22Rv1 (cell line): ENCODE data around the gene ATP5PO.
"Not testable (repeated sequence)": the region's sequence is repeated elsewhere in the genome, so short reads cannot be mapped to it uniquely, and the experiment has no call there.

Experiments used
- H3K27ac ChIP-seq: fragments of 450-650 bp; 2 replicates; pipeline ENCODE4 v1.5.1; 2017
- ZFX ChIP-seq: fragments of 450-650 bp; IDR thresholded peaks from 2 replicates; pipeline ENCODE4 v1.6.1; 2017; ENCODE audit warnings: antibody characterized with exemption, borderline replicate concordance
- TF ChIP-seq, protein P1 (sequence below): fragments of 450-650 bp; IDR thresholded peaks from 2 replicates; pipeline ENCODE4 v1.5.1; 2017; ENCODE audit warnings: mild to moderate bottlenecking

ATP5PO gene

GRCh38 chr21:33865176-33865575 lies 50.4 kb downstream of the ATP5PO start:
- no peak overlapping the region for H3K27ac ChIP-seq
- TF ChIP-seq, protein P1, sequence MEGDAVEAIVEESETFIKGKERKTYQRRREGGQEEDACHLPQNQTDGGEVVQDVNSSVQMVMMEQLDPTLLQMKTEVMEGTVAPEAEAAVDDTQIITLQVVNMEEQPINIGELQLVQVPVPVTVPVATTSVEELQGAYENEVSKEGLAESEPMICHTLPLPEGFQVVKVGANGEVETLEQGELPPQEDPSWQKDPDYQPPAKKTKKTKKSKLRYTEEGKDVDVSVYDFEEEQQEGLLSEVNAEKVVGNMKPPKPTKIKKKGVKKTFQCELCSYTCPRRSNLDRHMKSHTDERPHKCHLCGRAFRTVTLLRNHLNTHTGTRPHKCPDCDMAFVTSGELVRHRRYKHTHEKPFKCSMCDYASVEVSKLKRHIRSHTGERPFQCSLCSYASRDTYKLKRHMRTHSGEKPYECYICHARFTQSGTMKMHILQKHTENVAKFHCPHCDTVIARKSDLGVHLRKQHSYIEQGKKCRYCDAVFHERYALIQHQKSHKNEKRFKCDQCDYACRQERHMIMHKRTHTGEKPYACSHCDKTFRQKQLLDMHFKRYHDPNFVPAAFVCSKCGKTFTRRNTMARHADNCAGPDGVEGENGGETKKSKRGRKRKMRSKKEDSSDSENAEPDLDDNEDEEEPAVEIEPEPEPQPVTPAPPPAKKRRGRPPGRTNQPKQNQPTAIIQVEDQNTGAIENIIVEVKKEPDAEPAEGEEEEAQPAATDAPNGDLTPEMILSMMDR, result no peak
- TF ChIP-seq ZFX, result no peak

DNA sequence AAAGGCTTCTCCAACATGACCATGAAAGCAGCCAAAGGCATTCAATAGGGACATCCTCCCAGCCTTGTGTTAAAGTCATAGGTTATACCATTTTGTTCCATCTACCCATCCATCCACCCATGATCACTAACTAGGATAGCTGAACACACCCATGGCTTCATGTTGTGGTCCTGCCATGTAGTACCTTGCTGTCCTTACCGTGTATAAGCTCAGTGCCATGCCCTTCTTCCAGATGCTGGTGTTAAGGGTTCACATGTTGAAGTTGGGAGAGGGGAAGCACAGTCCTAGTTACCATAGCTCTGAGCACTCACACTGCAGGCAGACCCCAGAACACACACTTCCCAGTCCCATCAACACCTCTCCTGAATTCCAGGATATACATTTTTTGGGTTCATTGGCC lies 51.5 kb downstream of the ATP5PO start:
- H3K27ac ChIP-seq, result no peak overlapping the region
- TF ChIP-seq ZFX, result no peak

DNA sequence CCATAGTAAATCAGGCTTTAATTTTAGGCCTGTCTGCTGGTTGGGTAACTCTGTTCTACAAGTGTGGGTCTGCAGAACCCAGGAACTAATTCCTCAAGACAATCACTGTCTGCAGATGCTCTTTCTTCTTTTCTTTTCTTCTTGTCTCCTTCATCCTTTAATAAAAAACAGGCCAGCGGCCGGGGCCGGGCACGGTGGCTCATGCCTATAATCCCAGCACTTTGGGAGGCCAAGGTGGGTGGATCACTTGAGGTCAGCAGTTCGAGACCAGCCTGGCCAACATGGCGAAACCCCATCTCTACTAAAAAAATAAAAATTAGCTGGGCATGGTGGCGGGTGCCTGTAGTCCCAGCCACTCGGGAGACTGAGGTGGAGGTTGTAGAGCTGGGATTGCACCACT lies 52.4 kb downstream of the ATP5PO start:
- not testable (repeated sequence) for H3K27ac ChIP-seq

- TF ChIP-seq ZFX, result no peak
- TF ChIP-seq, protein P1, result no peak
Measured at GRCh38 chr21:33861125-33861524, 54.5 kb downstream of the ATP5PO start.

GRCh38 chr21:33860332-33860879 lies 55.2 kb downstream of the ATP5PO start:
- no peak overlapping the region for H3K27ac ChIP-seq
- TF ChIP-seq ZFX, result no peak
- TF ChIP-seq, protein P1, result no peak

More at GRCh38 chr21:33861125-33861524, 54.5 kb downstream of the ATP5PO start:
- H3K27ac ChIP-seq, result no peak overlapping the region

GRCh38 chr21:33859373-33860102 lies 56.1 kb downstream of the ATP5PO start:
- TF ChIP-seq, protein P1, result no peak
- no peak for TF ChIP-seq ZFX
- H3K27ac ChIP-seq, result no peak overlapping the region

DNA sequence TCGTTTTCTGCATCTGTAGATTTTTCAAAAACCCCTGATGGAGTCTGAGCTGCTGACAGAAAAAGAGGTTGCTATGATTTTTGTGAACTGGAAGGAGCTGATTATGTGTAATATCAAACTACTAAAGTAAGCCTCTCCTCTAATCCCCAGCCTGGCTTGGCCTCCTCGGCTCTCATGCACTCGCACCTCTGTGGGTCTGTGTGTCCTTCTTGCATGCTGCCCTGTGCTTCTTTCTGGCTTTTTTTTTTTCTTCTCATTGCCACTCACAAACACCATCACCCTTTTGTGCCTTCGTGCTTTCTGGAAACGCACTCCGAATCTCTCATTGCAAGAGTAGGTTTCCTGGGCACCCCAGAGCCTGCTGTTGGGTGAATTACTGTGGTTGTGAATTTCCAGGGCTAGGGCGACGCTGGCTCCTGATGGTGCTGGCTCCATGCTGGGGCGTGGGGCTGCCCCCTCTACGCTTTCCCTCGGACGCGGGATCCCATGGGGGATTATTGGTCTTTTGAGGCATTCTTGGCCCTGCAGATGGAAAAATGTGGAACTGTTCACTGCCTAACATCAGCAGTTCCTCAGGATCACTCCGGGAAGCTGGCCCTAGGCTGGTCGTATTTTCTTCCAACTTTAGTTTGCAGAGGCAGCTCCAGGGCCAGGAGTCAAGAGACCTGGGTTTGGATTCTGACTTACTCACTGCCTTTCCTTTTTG lies 56.8 kb downstream of the ATP5PO start:
- TF ChIP-seq ZFX, result no peak
- TF ChIP-seq, protein P1, result no peak
- no peak overlapping the region for H3K27ac ChIP-seq

DNA sequence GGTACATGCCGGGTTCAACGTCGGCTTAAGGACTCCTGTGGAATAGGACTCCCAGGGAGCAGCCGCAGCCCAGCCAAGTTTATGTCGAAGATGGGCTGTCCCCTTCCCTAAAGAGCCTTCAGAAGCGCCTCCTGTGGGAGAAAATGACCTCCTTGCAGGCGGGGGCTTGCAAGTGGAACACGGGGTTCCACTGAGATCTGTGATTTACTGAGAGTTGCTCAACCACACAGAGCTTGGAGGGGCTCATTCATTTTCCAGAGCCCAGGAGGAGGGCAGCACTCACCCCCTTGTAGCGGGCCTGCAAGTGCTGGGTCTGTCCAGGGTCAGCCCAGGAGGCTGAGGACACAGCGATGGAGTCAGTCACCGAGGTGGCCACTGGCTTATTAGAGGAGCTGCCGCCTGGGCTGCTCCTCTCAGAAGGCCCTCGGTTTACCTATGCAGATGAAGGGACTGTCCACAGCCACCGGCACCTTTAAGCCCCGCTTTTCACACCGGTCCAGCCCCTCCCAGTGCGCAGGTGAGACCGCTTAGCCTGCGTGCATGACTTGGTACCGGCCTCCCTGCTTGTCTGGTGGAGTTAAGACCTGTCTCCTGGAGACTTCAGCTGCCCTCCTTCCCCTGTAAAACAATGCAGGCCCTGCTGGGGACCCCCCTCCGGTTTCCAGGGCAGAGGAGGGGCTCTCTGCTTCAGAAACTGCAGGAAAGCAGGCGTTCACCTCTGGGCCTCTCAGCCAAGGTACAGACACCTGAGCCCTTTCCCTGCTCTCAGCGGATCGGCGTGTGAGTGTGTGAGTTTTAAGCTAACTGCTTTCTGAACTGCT lies 57.5 kb downstream of the ATP5PO start:
- no peak for TF ChIP-seq ZFX
- TF ChIP-seq, protein P1, result no peak
- H3K27ac ChIP-seq, result no peak overlapping the region
